Panc1 (cell line): ENCODE results near the gene PRAMEF20. TPM values are rescaled to one million over a fixed set of nuclear protein-coding genes. Genes with fewer than 3 reads are reported as not detected.
"Not testable (repeated sequence)": the region's sequence is repeated elsewhere in the genome, so short reads cannot be mapped to it uniquely, and the experiment has no call there.

Experiments used
- ATAC-seq: fragments of 200-7000 bp; cut with Tn5 transposase; 2 replicates; pipeline ENCODE4 v1.9.1; 2020; ENCODE audit warnings: mild to moderate bottlenecking, moderate library complexity
- BruUV-seq: library from RNA; stranded (reverse); fragments of 400-500 nt; replicated peaks from 2 replicates; lab custom pipeline; 2021; lab: Mats Ljungman, UMichigan
- CTCF ChIA-PET: fragments of 300-600 bp; sonication (Branson Sonifier 250); formaldehyde crosslinking; loops from one replicate; lab custom pipeline; 2022; ENCODE audit warnings: antibody characterized with exemption; lab: Charles Lee
- POLR2A ChIA-PET: fragments of 300-600 bp; sonication (Branson Sonifier 250); formaldehyde crosslinking; loops from one replicate; lab custom pipeline; 2022; ENCODE audit warnings: antibody characterized with exemption; lab: Charles Lee
- DNase-seq: peaks from one replicate; pipeline ENCODE4 v3.0.0-alpha.2; 2010; ENCODE audit warnings: low read depth, low spot score
- H3K27ac ChIP-seq: 2 replicates; pipeline ENCODE4 v1.5.1; 2011; ENCODE audit warnings: mild to moderate bottlenecking, low read length, inconsistent platforms
- H3K27me3 ChIP-seq: fragments of 200-500 bp; sonication (Bioruptor generic); 2 replicates; pipeline ENCODE4 v1.6.0; 2014; ENCODE audit warnings: low read length, inconsistent platforms; ENCODE audit not compliant: control insufficient read depth, insufficient read depth
- H3K36me3 ChIP-seq: fragments of 200-500 bp; sonication (Bioruptor generic); 2 replicates; pipeline ENCODE4 v1.5.1; 2014; ENCODE audit warnings: inconsistent platforms, mild to moderate bottlenecking, low read length, moderate library complexity; ENCODE audit not compliant: control insufficient read depth, insufficient read depth
- H3K4me1 ChIP-seq: 2 replicates; pipeline ENCODE4 v1.5.1; 2011; ENCODE audit warnings: inconsistent platforms, mild to moderate bottlenecking, low read length, moderate library complexity; ENCODE audit not compliant: control insufficient read depth, insufficient read depth
- H3K4me3 ChIP-seq, 2 experiments: 2 replicates each; pipeline ENCODE4 v1.5.1; 2011 to 2012; ENCODE audit warnings: low read depth in 2 of 2, low read length in 2 of 2, mild to moderate bottlenecking in 2 of 2, inconsistent platforms in 1 of 2, moderate library complexity in 1 of 2
- H3K9me3 ChIP-seq: fragments of 200-500 bp; sonication (Bioruptor generic); 2 replicates; pipeline ENCODE4 v1.5.1; 2014; ENCODE audit warnings: low read depth, mild to moderate bottlenecking, inconsistent platforms, low read length, moderate library complexity; ENCODE audit not compliant: control insufficient read depth, insufficient read depth
- CTCF ChIP-seq: fragments of 450-650 bp; IDR thresholded peaks from 2 replicates; pipeline ENCODE4 v1.5.1; 2017; ENCODE audit warnings: mild to moderate bottlenecking
- POLR2AphosphoS5 ChIP-seq: IDR thresholded peaks from 2 replicates; pipeline ENCODE4 v1.6.1; 2012; ENCODE audit warnings: mild to moderate bottlenecking, low read depth, low read length, moderate library complexity
- REST ChIP-seq, 2 experiments: IDR thresholded peaks; 2 replicates each; pipeline ENCODE4 v1.6.1; 2011 to 2012; ENCODE audit warnings: low read depth in 2 of 2, control low read depth in 1 of 2, low read length in 1 of 2, mild to moderate bottlenecking in 1 of 2, moderate library complexity in 1 of 2; ENCODE audit not compliant: insufficient read depth in 1 of 2
- SIN3A ChIP-seq: IDR thresholded peaks from 2 replicates; pipeline ENCODE4 v1.6.1; 2012; ENCODE audit warnings: low read depth, mild to moderate bottlenecking, low read length, moderate library complexity, borderline replicate concordance; ENCODE audit not compliant: insufficient read depth
- TCF7L2 ChIP-seq: IDR thresholded peaks from 2 replicates; pipeline ENCODE4 v1.6.1; 2011; ENCODE audit warnings: mild to moderate bottlenecking, low read depth, low read length, inconsistent platforms
- in situ Hi-C: cut with HindIII; loops from 2 replicates; pipeline ENCODE4 v1.10.0; 2016; ENCODE audit warnings: low sequenced_read_pairs, low pct_unique_long_range_greater_than_20kb
- intact Hi-C: fragments of 100-400 bp; cut with micrococcal nuclease; formaldehyde crosslinking; loops from one replicate; pipeline ENCODE4 v1.10.0; 2022; ENCODE audit not compliant: unreplicated experiment
- total RNA-seq: library from RNA; stranded (reverse); gene quantifications from one replicate; pipeline ENCODE4 v1.2.1, GENCODE V29; 2021; ENCODE audit not compliant: unreplicated experiment

The PRAMEF20 gene
- total RNA-seq, 1 experiment from 2014 or later, result not detected

DNA sequence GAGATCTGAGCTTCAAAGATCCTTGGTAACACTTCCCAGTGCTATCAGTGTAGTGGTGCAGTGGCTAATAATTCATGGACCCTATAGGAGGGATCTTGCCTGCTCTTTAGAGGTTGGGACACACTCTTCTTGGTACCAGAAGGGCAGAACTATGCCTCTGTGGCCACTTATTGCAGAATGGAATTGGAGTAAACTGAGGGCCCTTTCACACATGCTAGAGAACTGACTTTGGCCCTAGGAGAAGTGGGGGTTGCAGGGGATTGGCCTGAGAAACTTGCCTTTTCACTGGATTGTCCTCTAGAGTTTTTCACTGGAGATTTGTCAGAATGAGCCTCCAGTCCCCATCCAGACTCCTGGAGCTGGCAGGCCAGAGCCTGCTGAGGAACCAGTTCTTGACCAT, 20.9 kb upstream of the PRAMEF20 start, which contains the start of gene PRAMEF17:
PRAMEF17 (plus strand) TSS at position 301 of the 400 bp plus-strand sequence; CDS start at position 327, 26 bp downstream.
- ATAC-seq, CTCF ChIA-PET, DNase-seq, BruUV-seq, H3K36me3 ChIP-seq, in situ Hi-C loops, H3K27ac ChIP-seq, H3K27me3 ChIP-seq, POLR2A ChIA-PET, intact Hi-C loops, H3K4me3 ChIP-seq, H3K4me1 ChIP-seq, H3K9me3 ChIP-seq: not testable (repeated sequence)

GRCh38 chr1:13393004-13393403, 17.2 kb upstream of the PRAMEF20 start:
- H3K36me3 ChIP-seq, CTCF ChIA-PET, intact Hi-C loops, H3K27me3 ChIP-seq, in situ Hi-C loops, H3K4me3 ChIP-seq, H3K4me1 ChIP-seq, BruUV-seq, H3K27ac ChIP-seq, H3K9me3 ChIP-seq, POLR2A ChIA-PET, DNase-seq, ATAC-seq: not testable (repeated sequence)

- in situ Hi-C loops, H3K36me3 ChIP-seq, H3K27me3 ChIP-seq, POLR2A ChIA-PET, DNase-seq, intact Hi-C loops, BruUV-seq, H3K27ac ChIP-seq, H3K4me1 ChIP-seq, ATAC-seq, H3K4me3 ChIP-seq, H3K9me3 ChIP-seq, CTCF ChIA-PET: not testable (repeated sequence)
Measured at GRCh38 chr1:13394761-13395160, 15.5 kb upstream of the PRAMEF20 start.

GRCh38 chr1:13395311-13395710, 14.9 kb upstream of the PRAMEF20 start:
- CTCF ChIA-PET, ATAC-seq, intact Hi-C loops, H3K36me3 ChIP-seq, H3K4me1 ChIP-seq, BruUV-seq, DNase-seq, H3K9me3 ChIP-seq, H3K4me3 ChIP-seq, in situ Hi-C loops, POLR2A ChIA-PET, H3K27me3 ChIP-seq, H3K27ac ChIP-seq: not testable (repeated sequence)

DNA sequence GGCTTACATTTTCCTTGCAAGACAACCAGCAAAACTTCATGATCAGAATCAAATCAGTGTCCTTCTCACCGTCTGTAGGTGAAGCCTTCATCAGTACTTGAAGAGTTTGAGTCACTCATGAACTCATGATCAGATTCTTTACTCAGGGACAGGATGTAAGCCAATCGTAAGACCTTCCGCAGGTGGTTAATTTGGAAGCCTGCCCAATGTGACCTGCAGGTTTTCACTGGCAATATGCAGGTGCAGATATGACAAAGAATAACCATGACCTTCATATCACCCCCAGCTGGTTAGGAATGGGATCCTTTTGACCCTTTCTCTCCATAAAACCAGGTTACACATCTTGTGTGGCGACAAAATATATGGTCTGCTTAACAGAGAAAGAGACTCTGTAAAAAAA, 2.4 kb upstream of the PRAMEF20 start:
- TF ChIP-seq TCF7L2 (no peak), SIN3A (no peak), CTCF (no peak), POLR2AphosphoS5 (no peak), REST (IDR thresholded peaks at IDR 0.05; ENCODE audit: insufficient read depth in 1 of 2, low read depth in 2 of 2, low read length in 1 of 2) (no peak)
- CTCF ChIA-PET, result no interaction called here
- in situ Hi-C loops (no loop called here), intact Hi-C loops (no loop called here)
- no peaks in the 10 kb centered on the region for H3K27me3 ChIP-seq
- no peak overlapping the region for H3K4me3 ChIP-seq
- ATAC-seq (no peak), DNase-seq (no peak)
- BruUV-seq, result no TSS peak
- H3K36me3 ChIP-seq, result no peaks in the 10 kb centered on the region
- H3K9me3 ChIP-seq, result no peaks in the 10 kb centered on the region
- no peaks in the 10 kb centered on the region for H3K4me1 ChIP-seq
- H3K27ac ChIP-seq, result no peak overlapping the region
- POLR2A ChIA-PET, result no interaction called here
